GM23248 (cell line): ENCODE data around the gene DNM1. TPM values are rescaled to one million over a fixed set of nuclear protein-coding genes. Genes with fewer than 3 reads are reported as not detected.

Experiments used
- DNase-seq: peaks from one replicate; pipeline ENCODE4 v3.0.0-alpha.2; 2015
- H2AFZ ChIP-seq: fragments of 200-600 bp; sonication (generic); 2 replicates; pipeline ENCODE4 v1.6.1; 2016; ENCODE audit warnings: antibody characterized with exemption
- H3F3A ChIP-seq: fragments of 200-600 bp; sonication (generic); 2 replicates; pipeline ENCODE4 v1.6.1; 2016; ENCODE audit warnings: mild to moderate bottlenecking, antibody characterized with exemption, mixed run types; ENCODE audit not compliant: insufficient read depth
- H3K27ac ChIP-seq: fragments of 200-600 bp; sonication (generic); 2 replicates; pipeline ENCODE4 v1.5.1; 2016; ENCODE audit warnings: mild to moderate bottlenecking
- H3K27me3 ChIP-seq: fragments of 200-600 bp; sonication (generic); replicated peaks from 2 replicates; pipeline ENCODE4 v1.6.1; 2016; ENCODE audit warnings: mild to moderate bottlenecking; ENCODE audit not compliant: insufficient read depth
- H3K36me3 ChIP-seq: fragments of 200-600 bp; sonication (generic); 2 replicates; pipeline ENCODE4 v1.6.1; 2016; ENCODE audit warnings: low read depth, mild to moderate bottlenecking
- H3K4me1 ChIP-seq: fragments of 200-600 bp; sonication (generic); 2 replicates; pipeline ENCODE4 v1.6.1; 2016; ENCODE audit warnings: mild to moderate bottlenecking; ENCODE audit not compliant: insufficient read depth
- H3K4me2 ChIP-seq: fragments of 200-600 bp; sonication (generic); one replicate; pipeline ENCODE4 v1.6.1; 2016; ENCODE audit warnings: mild to moderate bottlenecking; ENCODE audit not compliant: unreplicated experiment
- H3K4me3 ChIP-seq: fragments of 200-600 bp; sonication (generic); 2 replicates; pipeline ENCODE4 v1.5.1; 2016; ENCODE audit warnings: mild to moderate bottlenecking
- H3K79me2 ChIP-seq: fragments of 200-600 bp; sonication (generic); 2 replicates; pipeline ENCODE4 v1.6.1; 2016; ENCODE audit warnings: mild to moderate bottlenecking; ENCODE audit not compliant: insufficient read depth
- H3K9ac ChIP-seq: fragments of 200-600 bp; sonication (generic); 2 replicates; pipeline ENCODE4 v1.6.1; 2016; ENCODE audit warnings: mild to moderate bottlenecking
- H3K9me2 ChIP-seq: fragments of 200-600 bp; sonication (generic); 2 replicates; pipeline ENCODE4 v1.6.1; 2016; ENCODE audit warnings: mixed run types, mild to moderate bottlenecking, moderate library complexity; ENCODE audit not compliant: insufficient read depth
- H3K9me3 ChIP-seq: fragments of 200-600 bp; sonication (generic); one replicate; pipeline ENCODE4 v1.6.1; 2017; ENCODE audit warnings: low read depth
- H4K20me1 ChIP-seq: fragments of 200-600 bp; sonication (generic); 2 replicates; pipeline ENCODE4 v1.6.0; 2016; ENCODE audit not compliant: insufficient read depth
- EZH2 ChIP-seq: fragments of 200-600 bp; sonication (generic); IDR thresholded peaks from 2 replicates; pipeline ENCODE4 v1.6.1; 2018; ENCODE audit warnings: antibody characterized with exemption, mild to moderate bottlenecking; ENCODE audit not compliant: insufficient read depth, poor library complexity, severe bottlenecking
- EZH2phosphoT487 ChIP-seq: fragments of 200-600 bp; sonication (generic); IDR thresholded peaks from 2 replicates; pipeline ENCODE4 v1.6.1; 2018; ENCODE audit warnings: antibody characterized with exemption, moderate library complexity, mild to moderate bottlenecking, low read depth; ENCODE audit not compliant: insufficient read depth
- WGBS, 2 experiments: methylation state at CpG; one replicate each; pipeline ENCODE4 v1.1.6; 2015 to 2017; ENCODE audit warnings: low lambda C conversion rate in 2 of 2, low coverage in 1 of 2; ENCODE audit errors: missing lambda C conversion rate in 2 of 2; 5-methylcytosine and 5-hydroxymethylcytosine counted together
- in situ Hi-C: fragments of 300-500 bp; cut with MboI; formaldehyde crosslinking; loops from 2 replicates; pipeline ENCODE4 v1.15.0; 2020
- polyA plus RNA-seq: library from polyadenylated mRNA; unstranded; fragments of >200 nt; fragmentation: Nextera tagmentation; extraction: Ambion mirVana; gene quantifications from 2 replicates; pipeline ENCODE4 v1.2.1, GENCODE V29; 2016
- total RNA-seq: library from RNA; depleted of rRNA; stranded (reverse); fragments of >200 nt; shearing (Covaris generic); gene quantifications from 2 replicates; pipeline ENCODE4 v1.2.3, GENCODE V29; 2014

Gene DNM1
- total and polyA plus RNA-seq, 2 experiments from 2014 or later = 12.1 to 19.0 TPM

DNA sequence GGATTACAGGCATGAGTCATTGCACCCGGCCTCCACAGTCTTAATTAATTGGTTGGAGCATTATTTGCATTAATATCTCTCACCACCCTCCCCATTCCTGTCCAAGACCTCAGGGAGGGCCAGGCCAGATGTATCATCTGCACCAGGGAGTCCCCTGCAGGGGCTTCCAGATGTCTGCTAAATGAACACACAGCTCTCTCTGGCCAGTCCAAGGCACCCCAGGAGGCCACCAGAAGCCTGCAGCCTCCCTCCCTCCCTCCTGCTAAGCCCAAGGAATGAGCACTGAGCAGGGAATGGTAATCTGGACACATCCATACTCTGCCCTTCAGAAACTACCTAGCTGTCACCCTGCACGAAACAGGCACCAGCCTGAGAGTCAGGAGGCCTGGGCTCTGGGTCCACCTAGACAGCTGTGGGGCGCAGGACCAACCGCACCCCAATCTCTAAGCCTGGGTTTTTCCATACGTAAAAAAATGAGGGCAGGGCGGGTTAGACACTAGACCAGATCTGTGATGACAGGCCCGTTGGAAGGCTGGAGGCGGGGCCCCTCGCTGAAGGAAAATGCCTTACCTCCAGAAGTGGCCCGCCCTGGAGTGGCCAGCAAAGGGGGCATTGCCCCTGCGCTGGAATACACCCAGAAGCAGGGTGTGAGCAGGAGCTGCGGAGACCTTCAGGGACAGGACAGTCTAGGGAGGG is 20.1 kb upstream of the DNM1 start:
- H3K27me3 ChIP-seq = no peaks in the 10 kb centered on the region
- H3K9me2 ChIP-seq = no peaks in the 10 kb centered on the region
- DNase-seq = no peak
- H3K9me3 ChIP-seq = no peaks in the 10 kb centered on the region
- no peaks in the 10 kb centered on the region for H4K20me1 ChIP-seq
- H3K4me1 ChIP-seq = no peaks in the 10 kb centered on the region
- TF ChIP-seq EZH2 (no peak), EZH2phosphoT487 (no peak)
- peaks cover 7% of the 10 kb centered on the region; the same call in 1 of the 2 replicates for H3F3A ChIP-seq
- in situ Hi-C loops = no loop called here
- WGBS, 2 experiments = 85 to 87% methylated on average over 12 of the region's 12 CpGs
- H3K27ac ChIP-seq = no peak overlapping the region
- H3K4me2 ChIP-seq = no peak overlapping the region
- peaks cover 10% of the 10 kb centered on the region for H3K79me2 ChIP-seq
- no peak overlapping the region for H3K4me3 ChIP-seq
- peaks cover 30% of the 10 kb centered on the region for H3K36me3 ChIP-seq
- no peak overlapping the region for H2AFZ ChIP-seq
- H3K9ac ChIP-seq = no peak overlapping the region

DNA sequence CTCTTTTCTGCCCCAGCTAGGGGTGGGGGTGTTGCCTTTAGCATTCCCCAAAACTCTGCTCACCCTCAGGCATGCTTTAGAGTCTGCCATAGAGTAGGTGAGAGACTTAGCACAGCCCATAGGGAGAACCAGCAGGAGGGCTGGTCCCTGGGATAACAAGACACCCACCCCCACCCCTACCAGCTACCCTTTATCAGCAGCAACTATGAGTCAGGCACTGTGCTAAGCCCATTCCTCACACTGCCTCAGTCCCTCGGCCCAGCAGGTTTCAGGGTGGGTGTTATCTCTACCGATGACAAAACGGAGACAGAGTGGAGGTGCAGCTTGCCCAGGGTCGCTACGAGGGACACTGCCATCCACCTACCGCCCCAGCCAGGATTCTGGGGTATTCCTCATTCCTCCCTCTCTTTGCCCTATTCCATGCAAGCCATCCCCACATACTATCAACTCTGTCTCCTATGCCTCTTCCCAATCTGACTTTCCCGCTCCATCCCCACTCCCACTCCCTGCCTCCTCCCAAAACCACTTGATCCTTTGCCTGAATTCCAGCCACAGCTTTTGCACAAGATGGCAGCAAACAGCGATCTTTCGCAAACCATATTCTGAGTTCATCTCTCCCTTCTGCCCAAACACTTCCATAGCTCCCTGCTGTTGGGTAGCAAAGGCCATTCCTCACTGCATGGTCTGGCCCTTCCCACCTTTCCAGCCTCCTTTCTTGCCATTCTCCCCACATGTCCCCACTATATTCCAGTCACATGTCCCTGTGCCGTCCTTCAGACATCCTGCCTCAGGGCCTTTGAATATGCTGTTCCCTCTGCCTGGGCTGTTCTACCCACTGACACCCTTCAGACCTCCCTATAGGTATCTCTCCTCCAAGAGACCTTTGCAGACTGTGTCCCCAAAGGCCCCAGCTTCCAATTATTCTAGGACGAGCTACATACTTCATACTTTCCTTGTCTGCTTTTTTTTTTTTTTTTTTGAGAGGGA is 16.9 kb upstream of the DNM1 start:
- H3K4me1 ChIP-seq = peaks cover 8% of the 10 kb centered on the region
- H3K9me2 ChIP-seq = no peaks in the 10 kb centered on the region
- in situ Hi-C loops = no loop called here
- DNase-seq = no peak
- WGBS, 2 experiments = 94% methylated on average over 11 of the region's 11 CpGs
- no peak overlapping the region for H3K27ac ChIP-seq
- H3K9ac ChIP-seq = no peak overlapping the region
- H3K4me3 ChIP-seq = no peak overlapping the region
- H3K9me3 ChIP-seq = no peaks in the 10 kb centered on the region
- no peak overlapping the region for H2AFZ ChIP-seq
- H3K27me3 ChIP-seq = no peaks in the 10 kb centered on the region
- peaks cover 41% of the 10 kb centered on the region for H3K79me2 ChIP-seq
- H3K4me2 ChIP-seq = no peak overlapping the region
- peaks cover 16% of the 10 kb centered on the region; the same call in 1 of the 2 replicates for H3K36me3 ChIP-seq
- H4K20me1 ChIP-seq = no peaks in the 10 kb centered on the region
- TF ChIP-seq EZH2phosphoT487 (no peak), EZH2 (no peak)
- peaks cover 7% of the 10 kb centered on the region; the same call in 1 of the 2 replicates for H3F3A ChIP-seq

DNA sequence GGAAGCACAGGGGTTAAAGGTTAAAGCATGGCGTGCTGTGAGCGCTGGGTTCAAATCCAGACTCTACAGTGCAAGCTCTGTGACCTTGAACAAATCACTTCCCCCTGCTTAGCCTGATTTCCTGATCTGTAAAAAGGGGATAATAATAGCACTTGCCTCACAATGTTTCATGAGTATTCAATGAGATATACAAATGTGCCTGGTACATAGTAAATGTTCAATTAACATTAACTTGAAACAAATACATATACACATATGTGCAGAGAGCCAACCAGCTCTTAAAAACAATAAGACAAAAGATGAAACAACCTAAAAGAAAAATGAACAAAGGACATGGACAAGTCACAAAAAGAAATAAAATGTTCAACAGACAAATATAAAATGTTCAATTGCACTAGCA is 15.8 kb upstream of the DNM1 start:
- in situ Hi-C loops = no loop called here
- H3K9ac ChIP-seq = no peak overlapping the region

DNA sequence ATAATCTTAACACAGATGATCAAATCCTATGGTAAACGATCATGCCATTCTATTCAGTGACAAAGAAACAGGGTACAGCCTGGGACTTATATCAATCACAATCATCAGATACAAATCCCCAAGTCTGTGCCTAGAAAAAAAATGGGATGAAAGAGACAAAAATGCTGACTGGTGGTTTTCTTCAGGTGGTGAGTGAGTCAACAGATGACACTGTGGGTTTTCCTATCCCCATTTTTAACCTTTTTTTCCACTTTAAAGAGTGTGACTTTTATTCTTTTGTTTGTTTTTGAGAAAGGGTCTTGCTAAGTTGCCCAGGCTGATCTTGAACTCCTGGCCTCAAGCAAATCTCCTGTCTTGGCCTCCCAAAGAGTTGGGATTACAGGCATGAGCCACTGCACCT is 15.0 kb upstream of the DNM1 start:
- H2AFZ ChIP-seq = no peak overlapping the region
- DNase-seq = no peak
- H4K20me1 ChIP-seq = no peaks in the 10 kb centered on the region
- no peak overlapping the region for H3K27ac ChIP-seq
- no peaks in the 10 kb centered on the region for H3K27me3 ChIP-seq
- TF ChIP-seq EZH2phosphoT487 = no peak
- no peak for TF ChIP-seq EZH2
- H3K9me2 ChIP-seq = no peaks in the 10 kb centered on the region
- H3K36me3 ChIP-seq = peaks cover 16% of the 10 kb centered on the region; the same call in 1 of the 2 replicates
- no peak overlapping the region for H3K9ac ChIP-seq
- H3F3A ChIP-seq = peaks cover 9% of the 10 kb centered on the region; the same call in 1 of the 2 replicates
- no peak overlapping the region for H3K4me2 ChIP-seq
- H3K4me3 ChIP-seq = no peak overlapping the region
- 4 to 13% methylated on average over 1 of the region's 1 CpG for WGBS, 2 experiments
- in situ Hi-C loops = no loop called here
- H3K9me3 ChIP-seq = no peaks in the 10 kb centered on the region
- H3K79me2 ChIP-seq = peaks cover 41% of the 10 kb centered on the region
- H3K4me1 ChIP-seq = peaks cover 8% of the 10 kb centered on the region

More for the DNA sequence above, 15.8 kb upstream of the DNM1 start:
- H3K27ac ChIP-seq = no peak overlapping the region
- no peaks in the 10 kb centered on the region for H3K9me3 ChIP-seq
- H3K27me3 ChIP-seq = no peaks in the 10 kb centered on the region
- H3K4me3 ChIP-seq = no peak overlapping the region
- 95 to 98% methylated on average over 2 of the region's 2 CpGs for WGBS, 2 experiments
- H3K36me3 ChIP-seq = peaks cover 16% of the 10 kb centered on the region; the same call in 1 of the 2 replicates
- H4K20me1 ChIP-seq = no peaks in the 10 kb centered on the region
- DNase-seq = no peak
- H3K79me2 ChIP-seq = peaks cover 41% of the 10 kb centered on the region
- H3K4me1 ChIP-seq = peaks cover 8% of the 10 kb centered on the region
- no peak overlapping the region for H3K4me2 ChIP-seq
- no peak overlapping the region for H2AFZ ChIP-seq
- H3F3A ChIP-seq = peaks cover 7% of the 10 kb centered on the region; the same call in 1 of the 2 replicates
- TF ChIP-seq EZH2phosphoT487 = no peak
- TF ChIP-seq EZH2 = no peak
- H3K9me2 ChIP-seq = no peaks in the 10 kb centered on the region
